HG02840 (cell line): ENCODE measurements around the gene GAS6.

Experiments used
- ATAC-seq: cut with Tn5 transposase; IDR thresholded peaks from one replicate; pipeline ENCODE4 v1.9.1; 2021; ENCODE audit warnings: mild to moderate bottlenecking, moderate library complexity, moderate number of reproducible peaks; ENCODE audit not compliant: unreplicated experiment, low FRiP score

The GAS6 gene

DNA sequence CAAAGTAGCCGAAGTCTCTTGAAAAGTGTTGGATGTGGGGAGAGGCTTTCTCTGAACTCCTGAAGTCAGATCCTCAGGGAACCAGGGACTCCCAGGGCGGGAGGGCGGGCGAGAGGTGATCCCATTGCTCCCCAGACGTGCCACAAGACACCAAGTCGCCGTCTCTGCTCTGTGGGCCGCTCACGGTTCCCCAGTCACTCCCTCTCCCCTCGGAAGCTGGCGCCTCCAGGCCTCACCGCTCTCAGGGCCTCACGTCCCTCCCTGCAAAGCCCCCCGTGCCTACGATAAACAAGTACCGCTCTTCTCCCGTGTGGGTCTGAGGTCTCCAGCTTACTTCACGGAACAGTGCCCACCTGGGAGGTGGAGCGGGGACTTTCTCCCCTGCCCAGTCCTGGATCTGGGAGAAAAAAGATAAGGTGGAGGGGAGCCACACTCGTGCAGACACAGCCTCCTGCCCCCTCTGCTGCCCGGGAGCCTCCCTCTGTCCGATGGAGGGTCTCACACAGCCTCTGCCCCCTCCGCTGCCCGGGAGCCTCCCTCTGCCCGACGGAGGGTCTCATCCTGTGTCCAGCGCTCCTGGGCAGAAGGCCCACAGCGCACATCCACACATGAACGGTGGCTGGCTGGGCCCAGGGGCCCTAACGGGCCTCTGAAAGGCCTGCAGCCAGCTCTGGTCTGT is 50.7 kb downstream of the GAS6 start:
- ATAC-seq, result no peak

DNA sequence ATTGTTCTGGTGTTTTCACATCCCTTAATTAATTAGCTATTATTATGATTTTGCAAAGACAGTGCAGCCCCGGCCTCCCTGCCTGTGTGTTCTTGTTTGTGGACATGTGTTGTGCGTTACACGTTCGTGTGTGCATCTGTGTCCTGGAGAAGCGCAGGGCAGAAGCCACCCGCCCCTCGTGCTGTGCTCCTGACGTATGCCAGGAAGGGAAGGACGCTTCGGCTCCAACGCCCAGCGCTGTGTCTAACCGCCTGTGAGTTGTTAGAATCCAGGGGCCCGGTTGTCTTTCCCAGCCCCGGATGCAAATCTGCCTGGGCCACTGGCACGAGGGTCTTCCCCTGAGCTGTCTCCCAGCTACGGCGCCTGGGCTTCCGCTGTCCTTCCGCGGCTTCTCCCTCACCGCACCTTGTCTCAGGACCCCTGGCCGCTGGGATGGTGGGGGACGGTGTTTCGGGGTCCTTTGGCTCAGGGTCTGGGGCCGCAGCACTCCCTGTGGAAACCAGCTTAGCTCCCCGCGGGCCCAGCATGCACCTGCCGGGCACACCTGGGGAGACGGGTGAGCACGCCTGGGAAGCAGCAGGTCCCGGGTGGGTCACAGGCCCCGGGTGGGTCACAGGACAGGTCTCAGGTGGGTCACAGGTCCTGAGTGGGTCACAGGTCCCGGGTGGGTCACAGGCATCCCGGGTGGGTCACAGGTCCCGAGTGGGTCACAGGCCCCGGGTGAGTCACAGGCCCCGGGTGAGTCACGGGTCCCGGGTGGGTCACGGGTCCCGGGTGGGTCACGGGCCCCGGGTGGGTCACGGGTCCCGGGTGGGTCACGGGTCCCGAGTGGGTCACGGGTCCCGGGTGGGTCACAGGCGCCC is 51.5 kb downstream of the GAS6 start:
- no peak for ATAC-seq

DNA sequence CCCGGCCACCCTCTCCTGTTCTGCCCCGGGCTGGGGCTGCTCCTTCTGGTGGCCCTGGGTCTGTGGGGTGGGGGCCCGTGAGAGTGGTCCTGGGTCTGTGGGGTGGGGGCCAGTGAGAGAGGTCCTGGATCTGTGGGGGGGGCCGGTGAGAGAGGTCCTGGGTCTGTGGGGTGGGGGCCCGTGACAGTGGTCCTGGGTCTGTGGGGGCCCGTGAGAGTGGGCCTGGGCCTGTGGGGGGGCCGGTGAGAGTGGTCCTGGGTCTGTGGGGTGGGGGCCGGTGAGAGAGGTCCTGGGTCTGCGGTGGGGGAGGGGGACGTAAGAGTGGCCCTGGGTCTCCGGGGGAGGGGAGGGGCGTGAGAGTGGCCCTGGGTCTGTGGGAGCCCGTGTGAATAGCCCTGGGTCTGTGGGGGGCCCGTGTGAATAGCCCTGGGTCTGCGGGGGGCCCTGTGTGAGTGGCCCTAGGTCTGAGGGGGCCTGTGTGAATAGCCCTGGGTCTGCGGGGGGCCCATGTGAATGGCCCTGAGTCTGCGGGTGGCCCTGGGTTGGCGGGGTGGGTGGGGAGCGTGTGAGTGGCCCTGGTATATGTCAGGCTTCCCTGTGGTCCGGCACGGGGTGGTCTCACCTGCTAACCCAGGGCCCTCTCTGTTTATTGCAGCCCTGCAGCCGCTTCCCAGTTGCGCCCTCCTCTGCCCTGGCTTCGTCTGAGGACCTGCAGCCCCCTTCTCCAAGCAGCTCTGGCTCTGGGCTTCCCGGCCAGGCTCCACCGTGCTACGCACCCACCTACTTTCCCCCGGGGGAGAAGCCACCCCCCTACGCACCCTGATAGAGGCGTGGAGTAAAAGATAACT is 52.6 kb downstream of the GAS6 start:
- ATAC-seq, result no peak

DNA sequence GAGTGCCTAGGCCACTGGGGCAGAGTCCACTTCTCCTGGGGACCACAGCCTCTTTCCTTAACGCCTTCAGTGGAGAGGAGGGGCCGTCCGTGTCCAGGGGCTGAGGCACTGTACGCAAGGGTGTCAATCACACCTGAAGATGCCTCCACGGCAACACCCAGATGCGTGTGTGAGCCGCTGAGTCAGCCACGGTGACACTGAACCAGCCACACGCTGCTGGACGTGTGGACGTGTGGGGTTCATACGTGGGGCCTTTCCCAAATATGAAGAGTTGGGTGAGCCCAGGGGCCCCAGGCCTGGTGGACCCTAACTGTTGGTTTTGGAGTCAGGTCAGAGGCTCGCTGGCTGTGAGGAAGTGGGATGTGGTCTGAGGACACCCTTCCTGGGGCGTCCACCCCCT is 53.2 kb downstream of the GAS6 start:
- ATAC-seq, result no peak

DNA sequence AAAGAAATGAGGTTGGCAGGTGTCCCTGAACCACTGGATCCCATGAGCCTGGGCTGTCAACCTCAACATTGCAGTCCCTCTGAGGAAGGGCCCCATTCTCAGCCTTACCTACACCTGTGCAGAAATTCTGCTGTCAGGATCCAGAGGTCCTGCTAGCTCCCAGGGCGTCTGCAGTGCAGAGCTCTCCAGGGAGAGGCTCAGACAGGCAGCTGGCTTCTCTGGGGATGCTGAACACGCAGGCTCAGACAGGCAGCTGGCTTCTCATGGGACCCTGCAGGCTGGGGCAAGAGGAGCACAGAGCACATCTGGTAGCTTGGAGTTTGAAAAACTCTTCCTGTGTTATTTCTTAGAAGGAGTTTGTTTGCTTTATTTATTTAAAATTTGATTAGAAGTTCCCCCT is 53.9 kb downstream of the GAS6 start:
- no peak for ATAC-seq

DNA sequence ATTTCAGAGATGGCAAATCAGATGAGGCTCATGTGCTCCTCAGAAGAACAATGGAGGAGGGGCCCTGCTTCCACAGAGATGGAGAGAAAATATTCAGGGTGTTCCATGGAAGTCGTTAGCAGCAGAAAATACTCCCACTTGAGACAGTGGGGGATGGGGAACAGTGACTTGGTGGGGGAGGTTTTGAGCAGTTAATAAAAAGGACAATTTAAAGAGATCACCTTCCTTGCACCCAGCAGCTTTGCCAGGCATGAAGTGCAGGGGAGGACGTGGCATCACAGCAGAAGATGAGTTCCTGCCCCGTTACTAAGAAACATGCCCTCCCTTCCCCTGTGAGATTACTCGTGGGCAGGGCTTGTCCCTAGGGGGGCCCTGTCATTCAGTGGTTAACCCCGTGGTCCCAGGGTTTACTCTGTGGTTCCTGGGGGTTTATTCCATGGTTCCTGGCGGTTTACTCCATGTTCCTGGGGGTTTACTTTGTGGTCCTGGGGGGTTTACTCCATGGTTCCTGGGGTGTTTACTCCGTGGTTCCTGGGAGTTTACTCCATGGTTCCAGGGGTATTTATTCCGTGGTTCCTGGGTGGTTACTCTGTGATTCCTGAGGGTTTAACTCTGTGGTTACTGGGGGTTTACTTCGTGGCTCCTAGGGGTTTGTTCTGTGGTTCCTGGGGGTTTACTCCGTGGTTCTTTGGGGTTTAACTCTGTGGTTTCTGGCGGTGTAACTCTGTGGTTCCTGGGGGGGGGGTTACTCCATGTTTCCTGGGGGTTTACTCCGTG is 55.6 kb downstream of the GAS6 start:
- no peak for ATAC-seq

DNA sequence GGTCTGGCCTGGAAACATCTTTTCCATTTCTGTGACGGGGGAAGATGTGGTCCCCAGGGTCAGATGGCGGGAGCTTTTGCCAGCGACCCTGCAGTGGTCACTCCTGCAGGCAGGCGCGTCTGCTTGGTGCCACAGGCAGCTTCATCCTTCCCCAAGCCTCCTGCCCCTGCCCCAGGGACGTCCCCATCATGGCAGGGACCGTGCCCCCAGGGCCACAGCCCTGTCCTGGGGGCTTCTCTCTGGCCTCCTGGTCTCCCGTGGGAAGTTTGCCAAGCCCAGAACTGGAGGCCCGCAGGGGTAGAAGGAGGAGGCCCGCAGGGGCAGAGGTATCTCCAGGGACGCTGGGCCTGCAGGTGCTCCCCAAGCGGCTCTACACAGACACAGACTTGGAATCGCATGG is 57.4 kb downstream of the GAS6 start:
- no peak for ATAC-seq

DNA sequence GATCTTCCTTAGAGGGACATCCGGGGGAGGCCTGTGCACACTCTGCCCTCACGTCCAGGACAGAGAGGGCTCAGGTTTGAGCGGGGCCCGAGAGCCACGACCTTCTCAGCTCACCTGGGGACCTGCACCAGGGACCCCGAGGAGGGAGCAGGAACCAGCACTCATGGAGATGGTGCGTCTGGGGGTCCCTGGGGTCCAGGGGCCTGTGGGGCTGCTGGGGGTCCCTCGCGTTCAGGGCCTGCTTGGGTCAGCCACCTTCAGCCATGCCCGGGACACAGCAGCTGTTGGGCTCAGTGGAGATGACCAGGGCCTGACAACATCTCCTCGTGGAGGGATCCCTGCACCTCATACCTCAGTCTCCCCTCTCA is 57.8 kb downstream of the GAS6 start:
- no peak for ATAC-seq

DNA sequence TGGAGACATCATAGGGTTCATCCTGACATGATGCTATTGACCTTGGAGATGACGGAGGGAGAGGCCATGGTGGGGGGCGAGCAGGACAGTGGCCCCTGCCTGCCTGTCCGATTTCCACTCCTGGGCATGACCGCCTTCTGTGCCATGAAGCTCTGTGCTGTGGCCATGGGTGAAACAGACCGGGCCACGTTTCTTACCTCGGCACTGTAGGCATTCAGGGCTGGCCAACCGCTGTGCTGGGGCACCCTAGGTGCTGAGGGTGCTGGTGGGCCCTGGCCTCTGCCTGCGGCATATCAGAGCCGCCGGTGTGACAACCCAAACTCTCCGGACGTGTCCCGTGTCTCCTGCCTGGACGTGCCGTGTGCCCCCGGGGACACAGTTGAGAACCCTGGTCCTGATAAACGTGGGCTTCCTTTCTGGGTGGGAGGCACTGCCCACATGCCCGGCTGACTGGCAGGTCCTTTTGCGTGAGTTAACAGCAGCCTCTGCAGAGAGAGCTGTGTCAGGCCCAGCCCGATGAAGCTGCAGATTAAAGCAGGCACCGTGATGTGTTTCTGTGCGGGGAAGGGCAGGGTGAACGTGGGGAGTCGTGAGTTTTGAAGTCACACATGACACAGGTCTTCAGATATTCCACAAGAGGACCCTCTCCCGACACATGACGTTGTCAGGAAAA is 58.3 kb downstream of the GAS6 start:
- no peak for ATAC-seq

DNA sequence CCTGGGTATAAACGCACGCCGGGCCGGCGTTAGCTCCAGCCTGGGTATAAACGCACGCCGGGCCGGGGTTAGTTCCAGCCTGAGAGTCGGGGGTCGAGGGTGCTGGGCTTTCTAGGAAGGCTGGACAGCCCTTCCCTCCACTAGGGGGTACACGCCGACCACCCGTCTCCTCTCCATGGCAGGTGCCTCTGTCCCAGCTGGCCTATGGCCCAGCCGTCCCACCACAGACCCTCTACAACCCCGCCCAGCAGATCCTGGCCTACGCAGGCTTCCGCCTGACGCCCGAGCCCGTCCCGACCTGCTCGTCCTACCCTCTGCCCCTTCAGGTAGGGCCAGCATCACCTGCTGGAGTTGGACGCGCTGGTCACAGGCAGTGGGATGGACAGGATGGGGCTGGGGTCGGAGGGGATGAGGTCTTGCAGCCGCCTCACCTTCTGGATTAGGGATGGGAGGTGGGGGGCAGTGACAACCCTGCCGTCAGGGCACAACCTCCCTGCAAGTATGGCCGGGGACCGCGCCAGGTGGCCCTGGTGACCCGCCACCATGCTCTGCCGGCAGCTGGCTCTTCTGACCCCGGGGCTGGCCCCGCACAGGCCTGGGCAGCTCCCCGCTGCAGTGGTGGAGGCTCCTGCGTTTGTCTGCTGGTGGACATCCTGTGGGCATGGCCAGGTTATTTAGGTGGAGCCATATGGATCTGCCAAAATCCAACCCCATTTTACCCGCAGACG is 59.0 kb downstream of the GAS6 start:
- no peak for ATAC-seq

DNA sequence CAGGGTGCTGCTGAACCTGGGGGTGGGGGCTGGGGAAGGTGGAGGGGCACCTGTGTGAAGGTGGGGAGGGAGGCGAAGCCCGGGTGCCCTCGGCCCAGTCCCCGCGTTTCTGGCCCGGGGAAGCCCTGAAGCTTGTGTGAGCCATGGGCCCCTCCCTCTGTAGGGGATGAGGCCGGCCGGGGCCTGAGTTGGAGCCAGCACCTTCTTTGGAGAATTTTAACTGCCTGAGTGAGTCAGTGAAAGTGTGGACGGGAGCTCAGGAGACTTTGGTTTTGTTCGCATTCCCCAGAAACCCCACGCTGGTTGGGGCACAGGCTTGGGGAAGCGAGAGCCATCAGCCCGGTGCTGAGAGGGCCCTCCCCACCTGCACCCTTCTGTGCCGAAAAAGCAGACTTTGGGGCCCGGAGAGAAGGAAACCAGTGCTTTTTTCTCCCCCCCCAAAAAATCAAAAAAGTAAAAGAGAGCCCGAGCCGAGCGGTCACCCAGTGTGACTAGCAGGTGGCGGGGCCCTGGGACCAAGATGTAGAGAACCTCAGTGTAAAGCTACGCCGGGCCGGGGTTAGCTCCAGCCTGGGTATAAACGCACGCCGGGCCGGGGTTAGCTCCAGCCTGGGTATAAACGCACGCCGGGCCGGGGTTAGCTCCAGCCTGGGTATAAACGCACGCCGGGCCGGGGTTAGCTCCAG is 59.7 kb downstream of the GAS6 start:
- no peak for ATAC-seq

DNA sequence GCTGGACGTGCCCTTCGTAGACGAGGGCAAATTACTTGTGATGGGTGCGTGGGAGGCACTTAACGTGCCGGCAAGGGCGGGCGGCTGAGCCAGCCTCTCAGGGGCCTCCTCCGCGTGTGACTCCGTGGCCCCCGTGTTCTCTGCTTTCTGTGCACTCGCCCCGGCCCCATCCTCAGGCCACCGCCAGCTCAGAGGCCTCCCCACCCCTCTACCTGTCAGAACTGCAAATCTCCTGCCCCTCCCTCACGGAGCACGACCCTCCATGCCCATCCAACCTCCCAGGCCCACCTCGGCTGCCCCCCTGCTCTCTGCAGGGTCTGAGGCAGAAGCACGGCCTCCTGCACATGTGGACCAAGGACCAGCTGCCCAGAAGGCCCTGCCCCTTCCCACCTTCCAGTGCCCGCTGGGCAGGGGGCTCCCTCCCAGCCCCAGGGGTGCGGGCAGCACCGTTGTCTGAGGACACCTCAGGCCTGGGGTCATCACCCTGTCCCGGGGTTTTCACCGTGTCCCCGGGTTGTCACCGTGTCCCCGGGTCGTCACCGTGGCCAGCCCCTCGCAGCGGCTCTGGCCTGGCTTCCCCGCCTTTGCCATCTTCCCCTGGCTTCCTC is 60.4 kb downstream of the GAS6 start:
- no peak for ATAC-seq

DNA sequence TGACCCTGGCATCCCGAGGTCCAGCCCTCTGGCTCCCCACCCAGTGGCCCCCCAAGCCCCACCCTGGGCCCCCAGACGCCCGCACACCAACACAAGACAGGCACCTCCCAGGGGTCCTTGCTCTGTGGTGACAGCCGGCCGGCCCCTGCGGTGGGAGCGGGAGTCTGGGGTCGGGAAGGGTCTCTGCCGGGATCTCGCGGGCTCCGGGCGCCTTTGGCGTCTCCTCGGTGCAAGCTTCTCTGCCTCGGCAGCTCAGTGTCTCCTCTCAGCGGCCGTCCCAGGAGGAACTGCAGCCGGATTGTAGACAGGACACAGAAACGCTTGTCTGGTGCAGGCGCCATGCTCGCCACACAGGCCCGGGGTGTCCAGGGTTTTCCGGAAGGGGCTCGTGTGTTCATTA is 61.1 kb downstream of the GAS6 start:
- ATAC-seq, result no peak

DNA sequence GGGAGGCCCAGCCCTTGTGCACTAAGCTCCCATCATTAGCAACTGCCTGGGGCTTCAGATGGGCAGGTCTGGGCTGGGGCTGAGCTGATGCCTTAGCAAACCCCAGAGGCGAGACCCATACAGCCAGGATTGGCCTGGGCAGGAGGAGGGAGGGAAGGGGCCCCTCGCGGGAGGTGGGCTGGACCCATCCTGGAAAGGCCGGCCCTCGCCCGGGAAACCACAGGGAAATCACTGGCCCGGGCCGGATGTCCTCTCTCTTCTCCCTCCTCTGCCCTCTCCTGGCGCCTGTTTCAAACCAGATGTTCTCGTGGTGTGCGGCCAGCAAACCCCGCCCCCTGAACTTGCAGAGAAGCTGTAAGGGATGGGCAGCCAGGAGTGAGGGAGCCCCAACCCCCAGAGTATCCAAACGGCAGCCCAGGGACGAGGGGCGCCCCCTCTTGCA is 61.8 kb downstream of the GAS6 start:
- no peak for ATAC-seq

DNA sequence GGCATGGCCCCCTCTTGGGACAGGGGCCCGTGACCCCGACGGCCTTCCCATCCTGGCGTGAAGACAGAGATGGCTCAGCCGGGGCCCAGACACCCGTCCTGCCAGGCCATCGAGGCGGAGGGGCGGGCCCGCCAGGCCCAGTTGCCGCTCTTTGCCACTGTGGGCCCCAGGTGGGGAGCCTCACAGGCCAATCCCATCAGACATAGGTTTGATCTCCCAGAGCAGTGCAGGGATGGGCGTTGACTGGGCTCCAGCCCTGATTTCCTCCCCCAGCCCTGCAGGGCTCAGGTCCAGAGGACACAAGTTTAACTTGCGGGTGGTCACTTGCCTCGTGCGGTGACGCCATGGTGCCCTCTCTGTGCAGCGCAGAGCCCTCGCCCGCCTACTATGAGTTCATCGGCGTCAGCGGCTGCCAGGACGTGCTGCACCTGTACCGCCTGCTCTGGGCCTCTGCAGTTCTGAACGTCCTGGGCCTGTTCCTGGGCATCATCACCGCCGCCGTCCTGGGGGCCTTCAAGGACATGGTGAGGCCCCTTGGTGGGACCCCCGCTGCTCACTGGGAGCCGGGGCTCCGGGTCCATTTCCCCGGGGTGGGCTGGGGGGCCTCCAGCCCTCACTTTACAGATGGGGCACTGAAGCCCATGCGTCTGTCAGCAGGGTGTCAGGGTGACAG is 62.5 kb downstream of the GAS6 start:
- no peak for ATAC-seq

DNA sequence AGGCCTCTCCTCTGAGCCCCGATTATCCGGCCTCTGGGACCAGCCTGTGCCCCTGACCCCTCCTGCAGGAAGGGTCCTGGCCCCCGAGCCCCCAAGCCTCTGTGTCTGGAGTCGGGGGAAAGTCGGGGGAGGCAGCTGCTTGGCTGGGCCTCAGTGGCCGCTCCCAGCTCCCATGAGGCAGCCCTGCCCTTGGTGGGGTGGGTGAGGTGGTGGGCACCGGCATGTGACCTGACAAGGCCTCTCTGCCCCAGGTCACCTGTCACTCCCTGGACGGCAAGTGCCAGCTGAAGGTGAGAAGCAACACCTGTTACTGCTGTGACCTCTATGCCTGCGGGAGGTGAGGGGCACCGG is 63.3 kb downstream of the GAS6 start:
- no peak for ATAC-seq

DNA sequence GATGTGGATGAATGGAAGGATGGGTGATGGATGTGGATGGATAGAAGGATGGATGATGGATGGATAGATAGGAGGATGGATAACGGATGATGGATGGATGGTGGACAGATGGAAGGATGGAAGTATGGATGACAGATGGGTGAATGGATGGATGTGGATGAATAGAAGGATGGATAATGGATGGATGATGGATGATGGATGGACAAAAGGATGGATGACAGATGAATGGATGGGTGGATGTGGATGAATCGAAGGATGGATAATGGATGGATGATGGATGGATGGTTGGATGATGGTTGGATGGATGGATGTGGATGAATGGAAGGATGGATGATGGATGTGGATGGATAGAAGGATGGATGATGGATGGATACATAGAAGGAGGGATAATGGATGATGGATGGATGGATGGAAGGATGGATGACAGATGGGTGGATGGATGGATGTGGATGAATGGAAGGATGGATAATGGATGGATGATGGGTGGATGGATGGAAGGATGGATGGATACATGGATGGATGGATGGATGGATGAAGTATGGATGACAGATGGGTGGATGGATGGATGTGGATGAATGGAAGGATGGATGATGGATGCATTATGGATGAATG is 65.6 kb downstream of the GAS6 start:
- ATAC-seq, result no peak
